Prostate gland (tissue), 2 donors: ENCODE data around the gene RAB9A. TPM values are rescaled to one million over a fixed set of nuclear protein-coding genes. Genes with fewer than 3 reads are reported as not detected.

ENCODE experiments used
- DNase-seq: peaks from one replicate; pipeline ENCODE4 v3.0.0-alpha.2; 2019; ENCODE audit warnings: low spot score
- H3K27ac ChIP-seq, 2 donors: fragments of 200-600 bp; sonication (generic); 2 replicates each; pipeline ENCODE4 v1.5.1; 2017 to 2019
- H3K27me3 ChIP-seq: fragments of 200-600 bp; sonication (generic); replicated peaks from 2 replicates; pipeline ENCODE4 v1.5.1; 2019; ENCODE audit not compliant: insufficient read depth
- H3K36me3 ChIP-seq, 2 donors: fragments of 200-600 bp; sonication (generic); 1 replicate in 1 of 2; 2 replicates in 1 of 2; pipeline versions ENCODE4 v1.5.1 to v1.8.1; 2017 to 2019
- H3K4me1 ChIP-seq: fragments of 200-600 bp; sonication (generic); replicated peaks from 2 replicates; pipeline ENCODE4 v1.5.1; 2019
- H3K4me3 ChIP-seq, 2 donors: fragments of 200-600 bp; sonication (generic); 2 replicates each; pipeline ENCODE4 v1.5.1; 2017 to 2019
- H3K9me3 ChIP-seq: fragments of 200-600 bp; sonication (generic); 2 replicates; pipeline ENCODE4 v1.5.1; 2017
- CTCF ChIP-seq, 4 experiments: fragments of 200-600 bp in 2 of 4; fragments of 450-650 bp in 2 of 4; sonication (generic) in 2 of 4; IDR thresholded peaks; 1 replicate in 3 of 4; 2 replicates in 1 of 4; pipeline ENCODE4 v1.5.1; 2016 to 2019; ENCODE audit warnings: antibody characterized with exemption in 4 of 4, mild to moderate bottlenecking in 2 of 4, moderate library complexity in 2 of 4
- POLR2A ChIP-seq: fragments of 450-650 bp; IDR thresholded peaks from one replicate; pipeline ENCODE4 v1.6.1; 2016; ENCODE audit warnings: antibody characterized with exemption, mild to moderate bottlenecking
- POLR2AphosphoS5 ChIP-seq: sonication (generic); formaldehyde crosslinking; IDR thresholded peaks from one replicate; pipeline ENCODE4 v1.6.1; 2017; ENCODE audit warnings: antibody characterized with exemption
- WGBS: methylation state at CpG from one replicate; pipeline ENCODE4 v1.1.5; 2018; 5-methylcytosine and 5-hydroxymethylcytosine counted together
- intact Hi-C: fragments of 100-400 bp; cut with DNase I; formaldehyde crosslinking; loops from one replicate; pipeline ENCODE4 v1.14.2; 2022
- total RNA-seq, 2 donors: library from RNA; depleted of rRNA; stranded (reverse); fragments of >200 nt; gene quantifications; one replicate each; pipeline ENCODE4 v1.1.0, GENCODE V29; 2016

RAB9A gene
- total RNA-seq, 2 donors from 2014 or later = 27.3 to 37.7 TPM

DNA sequence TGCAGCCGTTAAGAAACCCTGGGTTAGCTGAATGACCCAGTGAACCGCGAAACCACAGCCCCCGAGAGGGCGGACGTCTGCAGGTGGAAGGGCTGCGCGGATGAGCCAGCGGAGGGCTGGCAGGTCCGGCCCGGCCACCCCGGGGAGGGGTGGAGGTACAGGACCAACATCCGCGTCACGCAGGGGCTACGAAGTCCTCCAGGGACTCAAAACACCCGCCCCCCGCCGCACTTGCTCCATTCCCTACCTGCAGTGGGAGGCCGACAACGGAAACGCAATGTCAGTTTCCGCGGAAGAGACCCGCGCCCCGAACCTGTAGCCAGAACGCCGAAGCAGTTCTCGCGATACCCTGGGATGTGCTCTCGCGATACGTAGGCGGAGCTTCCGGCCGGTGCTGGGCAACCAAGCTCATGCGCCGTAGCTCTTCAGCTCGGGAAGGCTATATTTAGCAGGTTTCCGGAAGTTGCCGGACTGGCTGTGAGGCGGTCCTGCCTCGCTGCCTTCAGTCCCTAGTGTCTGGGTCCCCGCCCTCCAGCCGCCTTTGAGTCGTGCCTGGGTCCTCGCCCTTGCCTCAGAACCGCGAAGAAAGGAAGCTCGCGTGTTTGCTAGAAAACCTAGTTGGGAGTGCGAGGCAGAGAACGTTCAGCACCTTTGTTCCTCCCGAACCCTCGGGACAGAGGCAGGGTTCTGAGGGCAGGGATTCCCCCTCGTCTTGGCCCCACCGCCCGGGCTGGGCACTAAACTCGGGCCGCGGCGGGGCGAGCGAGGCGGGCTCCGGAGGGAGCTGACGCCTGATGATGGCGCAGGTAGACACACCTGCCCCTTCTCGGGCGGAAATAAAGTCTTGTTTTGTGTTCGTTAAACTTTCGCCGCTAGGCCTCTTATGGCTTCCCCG lies 45.6 kb downstream of the RAB9A start, which contains the start of the genes OFD1 and TRAPPC2:
TSS of gene OFD1 (plus strand) at position 471 of the 895 bp plus-strand sequence. CDS start at position 795, 324 bp downstream.
TSS of gene TRAPPC2 (minus strand) at position 343 of the 895 bp plus-strand sequence. CDS start 14,657 bp downstream, outside the sequence.
- peak within 1 kb of the TSS; percentile 89 to 92 for H3K27ac ChIP-seq
- peak; percentile 95 for TF ChIP-seq POLR2A
- TF ChIP-seq POLR2AphosphoS5 = peak; percentile 97
- no peak for TF ChIP-seq CTCF (IDR thresholded peaks at IDR 0.05)
- no peaks in the 10 kb centered on the region for H3K36me3 ChIP-seq
- no peaks in the 10 kb centered on the region for H3K27me3 ChIP-seq
- H3K9me3 ChIP-seq = no peaks in the 10 kb centered on the region
- intact Hi-C loops = loop anchor here (2.0 kb wide), 1 partner anchor 46 kb away; the partner anchor contains the start of gene RAB9A
- DNase-seq = peak; percentile 90
- H3K4me3 ChIP-seq = peak within 1 kb of the TSS; percentile 63
- 0% methylated on average over 31 of the region's 75 CpGs for WGBS
- no peaks in the 10 kb centered on the region for H3K4me1 ChIP-seq

GRCh38 chrX:13741695-13742094 lies 52.8 kb downstream of the RAB9A start:
- no peak overlapping the region for H3K4me3 ChIP-seq
- H3K4me1 ChIP-seq = no peaks in the 10 kb centered on the region

GRCh38 chrX:13742397-13743176 lies 53.7 kb downstream of the RAB9A start:
- no peak for DNase-seq
- H3K4me1 ChIP-seq = no peaks in the 10 kb centered on the region
- H3K27ac ChIP-seq = no peak overlapping the region
- H3K4me3 ChIP-seq = no peak overlapping the region
- H3K27me3 ChIP-seq = no peaks in the 10 kb centered on the region
- intact Hi-C loops = no loop called here
- TF ChIP-seq POLR2A (no peak), CTCF (IDR thresholded peaks at IDR 0.05) (no peak), POLR2AphosphoS5 (peak; percentile 44)
- WGBS = 78% methylated on average over 13 of the region's 13 CpGs
- H3K9me3 ChIP-seq = no peaks in the 10 kb centered on the region
- no peaks in the 10 kb centered on the region for H3K36me3 ChIP-seq

More at GRCh38 chrX:13741695-13742094, 52.8 kb downstream of the RAB9A start:
- WGBS = 85% methylated on average over 6 of the region's 6 CpGs
- no peak for DNase-seq
- Histone ChIP-seq H3K27ac (no peak overlapping the region), H3K36me3 (no peaks in the 10 kb centered on the region), H3K9me3 (no peaks in the 10 kb centered on the region), H3K27me3 (no peaks in the 10 kb centered on the region)
- intact Hi-C loops = no loop called here
- no peak for TF ChIP-seq CTCF (IDR thresholded peaks at IDR 0.05)
- TF ChIP-seq POLR2A = no peak
- TF ChIP-seq POLR2AphosphoS5 = no peak

DNA sequence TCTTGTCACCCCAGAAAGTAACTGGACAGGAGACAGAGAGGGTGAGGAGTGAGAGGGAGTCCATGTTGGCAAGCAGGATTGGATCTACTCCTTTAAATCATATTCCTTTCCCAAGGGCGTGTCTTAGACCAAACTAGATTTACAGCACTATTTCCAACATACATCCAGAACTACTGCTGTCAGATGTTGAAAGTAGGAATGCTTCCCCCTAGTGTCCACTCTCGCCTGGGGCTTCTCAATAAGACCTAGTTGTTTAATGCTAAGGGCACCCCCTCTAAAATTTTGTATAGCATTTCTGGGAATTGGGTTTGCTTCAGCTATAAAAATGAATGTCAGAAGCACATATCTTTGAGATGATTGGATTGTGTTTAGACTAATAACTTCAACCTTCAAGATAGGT lies 58.9 kb downstream of the RAB9A start:
- no peaks in the 10 kb centered on the region for H3K36me3 ChIP-seq

More for the DNA sequence above, 58.9 kb downstream of the RAB9A start:
- Histone ChIP-seq H3K4me3 (no peak overlapping the region), H3K4me1 (no peaks in the 10 kb centered on the region), H3K27me3 (no peaks in the 10 kb centered on the region), H3K9me3 (no peaks in the 10 kb centered on the region), H3K27ac (no peak overlapping the region)
- DNase-seq = peak; percentile 54
- TF ChIP-seq POLR2A = no peak
- peak; percentile 34 for TF ChIP-seq POLR2AphosphoS5
- peak in 3 of 4 experiments; percentile 42 to 50 (median 47) for TF ChIP-seq CTCF (IDR thresholded peaks at IDR 0.05)
- 23% methylated on average over 2 of the region's 2 CpGs for WGBS
- intact Hi-C loops = loop anchor here (5.0 kb wide), 1 partner anchor 91 kb away; no protein-coding TSS in a partner anchor
